Measurements from ENCODE around the gene CELSR1. TPM values are rescaled to one million over a fixed set of nuclear protein-coding genes. Genes with fewer than 3 reads are reported as not detected.

Gene CELSR1
- total RNA-seq, 1 experiment from 2014 or later = 22.6 TPM

DNA sequence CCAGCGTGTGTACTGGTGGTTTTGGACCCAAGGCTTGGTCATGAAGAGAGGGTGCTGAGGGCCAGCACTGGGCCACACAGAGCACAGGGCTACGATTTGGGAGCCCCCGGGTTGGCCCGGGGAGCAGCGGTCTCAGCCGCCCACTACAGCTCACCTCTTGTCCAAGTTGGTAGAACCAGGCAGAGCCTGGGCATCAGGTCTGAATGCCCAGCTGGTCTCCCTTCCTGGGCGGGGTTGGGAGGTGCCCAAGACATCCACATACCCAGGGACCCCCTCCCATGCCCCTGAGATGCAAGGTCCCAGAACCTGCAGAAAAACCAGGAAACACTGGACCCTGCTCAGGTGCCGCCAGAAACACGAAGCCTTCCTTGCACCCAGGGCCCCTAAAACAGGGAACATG, 18.0 kb downstream of the CELSR1 start:
- no peak overlapping the region for H2AFZ ChIP-seq (ENCODE audit: low read length)
- H3K56ac ChIP-seq (ENCODE audit: insufficient read length, low read depth, low read length) = no peak overlapping the region
- DNase-seq = no peak
- H2BK5ac ChIP-seq (ENCODE audit: insufficient read length, low read length) = no peak overlapping the region
- Mint-ChIP-seq H3K4me3 (no peak overlapping the region), H3K27me3 (ENCODE audit: low read depth) (no peaks in the 10 kb centered on the region; the same call in 1 of the 2 replicates), H3K4me1 (peaks cover 32 to 35% of the 10 kb centered on the region in 2 experiments), H3K36me3 (ENCODE audit: insufficient read depth in 1 of 3, low read depth in 3 of 3) (peaks cover 0 to 4% (median 4%) of the 10 kb centered on the region in 3 experiments; a peak in 2 of 7 replicates), H3K27ac (no peak overlapping the region), H3K9me3 (no peaks in the 10 kb centered on the region)
- no peaks in the 10 kb centered on the region for H4K20me1 ChIP-seq (ENCODE audit: control insufficient read depth, insufficient read depth, insufficient read length)
- no peak overlapping the region for H2AK5ac ChIP-seq (ENCODE audit: insufficient read length, low read length)
- H3K4me1 ChIP-seq (ENCODE audit: insufficient read depth, low read length) = no peaks in the 10 kb centered on the region
- WGBS (ENCODE audit: extremely low coverage, insufficient read length, low lambda C conversion rate) = no CpG with 5 or more reads among the region's 9 CpGs
- H3K4me2 ChIP-seq (ENCODE audit: insufficient read depth, insufficient read length, low read length) = no peak overlapping the region
- H4K8ac ChIP-seq (replicated peaks; ENCODE audit: insufficient read length, low read depth, low read length) = no peak overlapping the region
- no peak overlapping the region for H4K5ac ChIP-seq (ENCODE audit: insufficient read length, low read depth, low read length)
- H3K9ac ChIP-seq (ENCODE audit: extremely low read depth, insufficient read length, low read length) = no peak overlapping the region
- no peaks in the 10 kb centered on the region; the same call in 1 of the 2 replicates for H3K79me2 ChIP-seq (ENCODE audit: insufficient read depth, low read length)
- no peaks in the 10 kb centered on the region for H3K9me3 ChIP-seq (ENCODE audit: control insufficient read depth, low read depth, low read length)
- no peaks in the 10 kb centered on the region for H3K27me3 ChIP-seq (ENCODE audit: insufficient read depth, low read length)
- H3K79me1 ChIP-seq (ENCODE audit: insufficient read depth, low read depth, low read length, poor library complexity, severe bottlenecking) = no peaks in the 10 kb centered on the region
- H2BK20ac ChIP-seq (ENCODE audit: low read depth, low read length, poor library complexity, severe bottlenecking) = no peak overlapping the region
- no peak overlapping the region for H3T11ph ChIP-seq (ENCODE audit: low read length)
- no peak overlapping the region for H2BK15ac ChIP-seq (ENCODE audit: low read depth, low read length)
- H3K23ac ChIP-seq (ENCODE audit: insufficient read length, low read depth, low read length) = no peak overlapping the region
- no peak overlapping the region for H3K18ac ChIP-seq (ENCODE audit: insufficient read length, low read depth, low read length)
- no peak overlapping the region for H2BK120ac ChIP-seq (ENCODE audit: low read depth, low read length, poor library complexity, severe bottlenecking)
- no peak overlapping the region for H3K4ac ChIP-seq (ENCODE audit: low read depth, low read length)
- no peaks in the 10 kb centered on the region for H3K23me2 ChIP-seq (ENCODE audit: insufficient read length, low read depth, low read length, poor library complexity, severe bottlenecking)
- H3K14ac ChIP-seq (ENCODE audit: insufficient read depth, low read length) = no peak overlapping the region; the same call in 1 of the 2 replicates
- TF ChIP-seq CTCF (conservative IDR thresholded peaks at IDR 0.05) = no peak
- H4K91ac ChIP-seq (ENCODE audit: insufficient read length, low read depth, low read length) = no peak overlapping the region
- no peak overlapping the region for H3K27ac ChIP-seq (ENCODE audit: insufficient read length, low read depth, low read length)
- H2BK12ac ChIP-seq (ENCODE audit: insufficient read length, low read depth, low read length) = no peak overlapping the region

All from H9 (cell line).